OCI-LY7 (cell line): ENCODE results near the gene SLC5A5. TPM values are rescaled to one million over a fixed set of nuclear protein-coding genes. Genes with fewer than 3 reads are reported as not detected.

Experiments
- BruUV-seq: library from RNA; stranded (reverse); fragments of 400-500 nt; replicated peaks from 2 replicates; lab custom pipeline; 2021; lab: Mats Ljungman, UMichigan
- CTCF ChIA-PET: fragments of 300-600 bp; sonication (Branson Sonifier 250); formaldehyde crosslinking; loops from one replicate; lab custom pipeline; 2022; ENCODE audit warnings: antibody characterized with exemption; ENCODE audit not compliant: unreplicated experiment; lab: Charles Lee
- POLR2A ChIA-PET: fragments of 300-600 bp; sonication (Branson Sonifier 250); formaldehyde crosslinking; loops from one replicate; lab custom pipeline; 2022; ENCODE audit warnings: antibody characterized with exemption; lab: Charles Lee
- DNase-seq: peaks from one replicate; pipeline ENCODE4 v3.0.0-alpha.2; 2015; ENCODE audit warnings: low spot score
- H2AFZ ChIP-seq: fragments of 200-600 bp; sonication (generic), shearing (Covaris generic); 2 replicates; pipeline ENCODE4 v1.6.1; 2014; ENCODE audit warnings: mild to moderate bottlenecking, antibody characterized with exemption, low read length, moderate library complexity
- H3K27ac ChIP-seq: fragments of 200-600 bp; sonication (generic); 2 replicates; pipeline ENCODE4 v1.5.1; 2014; ENCODE audit warnings: mixed run types, low read depth, mild to moderate bottlenecking, moderate library complexity, low read length, inconsistent platforms; ENCODE audit not compliant: poor library complexity, severe bottlenecking
- H3K36me3 ChIP-seq: fragments of 200-600 bp; sonication (generic); 2 replicates; pipeline ENCODE4 v1.6.1; 2014; ENCODE audit warnings: mild to moderate bottlenecking, antibody characterized with exemption, low read length, moderate library complexity, mixed read lengths; ENCODE audit not compliant: insufficient read depth
- H3K4me1 ChIP-seq: fragments of 200-600 bp; sonication (generic); 2 replicates; pipeline ENCODE4 v1.5.1; 2014; ENCODE audit warnings: mild to moderate bottlenecking, low read length; ENCODE audit not compliant: insufficient read depth, poor library complexity, severe bottlenecking
- H3K4me2 ChIP-seq: fragments of 200-600 bp; sonication (generic); 2 replicates; pipeline ENCODE4 v1.6.1; 2014; ENCODE audit warnings: mild to moderate bottlenecking, low read length
- H3K4me3 ChIP-seq: fragments of 200-600 bp; sonication (generic); 2 replicates; pipeline ENCODE4 v1.5.1; 2014; ENCODE audit warnings: mild to moderate bottlenecking, low read depth, low read length; ENCODE audit not compliant: poor library complexity, severe bottlenecking
- H3K79me2 ChIP-seq: fragments of 200-600 bp; sonication (generic); 2 replicates; pipeline ENCODE4 v1.6.1; 2016; ENCODE audit warnings: low read depth, mild to moderate bottlenecking, low read length, moderate library complexity, mixed read lengths; ENCODE audit not compliant: insufficient read depth
- H3K9me2 ChIP-seq: fragments of 200-600 bp; sonication (generic); 2 replicates; pipeline ENCODE4 v1.6.1; 2016; ENCODE audit warnings: mild to moderate bottlenecking, low read length, mixed read lengths; ENCODE audit not compliant: insufficient read depth
- H3K9me3 ChIP-seq: fragments of 200-600 bp; sonication (generic); 2 replicates; pipeline ENCODE4 v1.6.1; 2014; ENCODE audit warnings: mild to moderate bottlenecking, mixed run types, low read length, mixed read lengths
- H4K20me1 ChIP-seq: fragments of 200-600 bp; sonication (generic); 2 replicates; pipeline ENCODE4 v1.6.1; 2014; ENCODE audit warnings: mild to moderate bottlenecking, antibody characterized with exemption, low read length, moderate library complexity, mixed read lengths; ENCODE audit not compliant: insufficient read depth
- CTCF ChIP-seq: fragments of 200-600 bp; sonication (generic); conservative IDR thresholded peaks from 2 replicates; pipeline ENCODE4 v1.5.1; 2014; ENCODE audit warnings: mild to moderate bottlenecking, antibody characterized with exemption, low read length, moderate library complexity, mixed read lengths
- EZH2phosphoT487 ChIP-seq: fragments of 200-600 bp; sonication (generic); IDR thresholded peaks from 2 replicates; pipeline ENCODE4 v1.6.1; 2018; ENCODE audit warnings: low read depth, borderline replicate concordance, mild to moderate bottlenecking, mixed run types, antibody characterized with exemption, low read length, moderate library complexity, mixed read lengths
- intact Hi-C: fragments of 100-400 bp; cut with micrococcal nuclease; formaldehyde crosslinking; loops from one replicate; pipeline ENCODE4 v1.10.0; 2022; ENCODE audit not compliant: unreplicated experiment
- total RNA-seq, 2 experiments: library from RNA; depleted of rRNA in 1 of 2; stranded (reverse); fragments of >200 nt in 1 of 2; shearing (Covaris generic) in 1 of 2; gene quantifications; 2 replicates each; pipeline ENCODE4 v1.2.3, GENCODE V29; 2014 to 2022

SLC5A5 gene
- total RNA-seq, 2 experiments from 2014 or later, result 0.03 TPM; not detected in 1

- CTCF ChIA-PET, result no interaction called here
- Histone ChIP-seq H3K4me3 (peak overlapping the region; percentile 90), H3K9me3 (no peaks in the 10 kb centered on the region), H3K27ac (peak overlapping the region; percentile 65), H2AFZ (no peak overlapping the region), H3K4me2 (peak overlapping the region; percentile 96), H3K36me3 (peaks cover 56% of the 10 kb centered on the region), H4K20me1 (peaks cover 21% of the 10 kb centered on the region), H3K4me1 (peaks cover 36% of the 10 kb centered on the region), H3K79me2 (peaks cover 28% of the 10 kb centered on the region), H3K9me2 (no peaks in the 10 kb centered on the region)
- DNase-seq, result no peak
- no peak for TF ChIP-seq EZH2phosphoT487
- no peak for TF ChIP-seq CTCF
- POLR2A ChIA-PET, result no interaction called here
- intact Hi-C loops, result no loop called here
- BruUV-seq, result no TSS peak
Measured at GRCh38 chr19:17862711-17863519, 8.8 kb upstream of the SLC5A5 start.

GRCh38 chr19:17863520-17864182, 8.1 kb upstream of the SLC5A5 start:
- Histone ChIP-seq H3K36me3 (peaks cover 56% of the 10 kb centered on the region), H3K27ac (peak overlapping the region; percentile 65), H3K9me2 (no peaks in the 10 kb centered on the region), H3K4me1 (peaks cover 36% of the 10 kb centered on the region), H3K4me3 (no peak overlapping the region), H2AFZ (no peak overlapping the region), H3K4me2 (no peak overlapping the region), H3K9me3 (no peaks in the 10 kb centered on the region), H4K20me1 (peaks cover 21% of the 10 kb centered on the region), H3K79me2 (peaks cover 28% of the 10 kb centered on the region)
- BruUV-seq, result no TSS peak
- ChIA-PET POLR2A (interaction anchor here (0.6 to 0.8 kb wide), 2 partner anchors 56 to 727 kb away, joined by 4 to 5 read pairs; no protein-coding TSS in a partner anchor), CTCF (no interaction called here)
- DNase-seq, result no peak
- no peak for TF ChIP-seq EZH2phosphoT487
- no peak for TF ChIP-seq CTCF
- intact Hi-C loops, result no loop called here
